Natural killer cell (primary cell): ENCODE measurements around the gene VN1R5. TPM values are rescaled to one million over a fixed set of nuclear protein-coding genes. Genes with fewer than 3 reads are reported as not detected.

Experiments used
- ATAC-seq, 3 donors: fragments of 150-1000 bp in 2 of 3; fragments of 200-7000 bp in 1 of 3; cut with Tn5 transposase; 1 replicate in 1 of 3; 2 replicates in 2 of 3; pipeline ENCODE4 v1.10.0; 2021; ENCODE audit warnings: mild to moderate bottlenecking in 2 of 3, moderate library complexity in 2 of 3
- DNase-seq, 2 donors: peaks; one replicate each; pipeline versions ENCODE4 v3.0.0 to v3.0.0-alpha.2; 2013 to 2021; ENCODE audit warnings: mixed read lengths in 1 of 2
- H3K27ac ChIP-seq: one replicate; pipeline ENCODE4 v1.5.1; 2013; ENCODE audit warnings: mild to moderate bottlenecking, low read length
- H3K27me3 ChIP-seq: one replicate; pipeline ENCODE4 v1.6.1; 2013; ENCODE audit warnings: low read length; ENCODE audit not compliant: control insufficient read depth, insufficient read depth
- H3K36me3 ChIP-seq: one replicate; pipeline ENCODE4 v1.6.1; 2013; ENCODE audit warnings: low read length; ENCODE audit not compliant: control insufficient read depth, insufficient read depth
- H3K4me1 ChIP-seq: one replicate; pipeline ENCODE4 v1.6.1; 2013; ENCODE audit warnings: low read length; ENCODE audit not compliant: control insufficient read depth, insufficient read depth
- H3K4me3 ChIP-seq: one replicate; pipeline ENCODE4 v1.5.1; 2013; ENCODE audit warnings: low read length
- H3K9me3 ChIP-seq: one replicate; pipeline ENCODE4 v1.6.1; 2013; ENCODE audit warnings: low read length; ENCODE audit not compliant: control insufficient read depth, insufficient read depth
- H3K27ac Mint-ChIP-seq, 2 donors: one replicate each; pipeline ENCODE4 v1.8.0; 2022; ENCODE audit warnings: mild to moderate bottlenecking in 2 of 2, mixed read lengths in 2 of 2, moderate library complexity in 1 of 2
- H3K27me3 Mint-ChIP-seq, 2 donors: one replicate each; pipeline ENCODE4 v1.8.0; 2022; ENCODE audit warnings: low read depth in 2 of 2, mixed read lengths in 2 of 2
- H3K36me3 Mint-ChIP-seq: one replicate; pipeline ENCODE4 v1.8.0; 2022; ENCODE audit warnings: mixed read lengths
- H3K4me1 Mint-ChIP-seq, 2 donors: one replicate each; pipeline ENCODE4 v1.8.0; 2022; ENCODE audit warnings: mixed read lengths in 2 of 2
- H3K4me3 Mint-ChIP-seq: one replicate; pipeline ENCODE4 v1.8.0; 2022; ENCODE audit warnings: mild to moderate bottlenecking, moderate library complexity, mixed read lengths
- H3K9me3 Mint-ChIP-seq, 2 donors: one replicate each; pipeline ENCODE4 v1.8.0; 2022; ENCODE audit warnings: mixed read lengths in 2 of 2
- CTCF ChIP-seq: fragments of 200-600 bp; IDR thresholded peaks from one replicate; pipeline ENCODE4 v1.8.0; 2022; ENCODE audit warnings: antibody characterized with exemption
- WGBS: methylation state at CpG from one replicate; pipeline ENCODE4 v1.1.7; 2013; ENCODE audit warnings: missing lambda C conversion rate; ENCODE audit not compliant: insufficient coverage; 5-methylcytosine and 5-hydroxymethylcytosine counted together
- intact Hi-C: fragments of 100-400 bp; cut with micrococcal nuclease; formaldehyde crosslinking; loops from one replicate; pipeline ENCODE4 v1.14.2; 2022
- total RNA-seq, 4 donors: library from RNA; stranded (reverse); fragments of 120-200 nt in 1 of 4; gene quantifications; one replicate each; pipeline versions ENCODE4 v1.2.3 to v1.2.4, GENCODE V29; 2013 to 2022

The VN1R5 gene
- total RNA-seq, 3 donors from 2014 or later (not counting 1 experiment from before 2014, with no cell fraction given): not detected

GRCh38 chr1:247274605-247275256 is 18.9 kb downstream of the VN1R5 start:
- no peak for TF ChIP-seq CTCF
- Mint-ChIP-seq H3K36me3 (peaks cover 10% of the 10 kb centered on the region), H3K4me1 (no peaks in the 10 kb centered on the region), H3K4me3 (no peak overlapping the region), H3K27me3 (no peaks in the 10 kb centered on the region), H3K9me3 (peaks cover 7 to 16% of the 10 kb centered on the region in 2 donors), H3K27ac (no peak overlapping the region)
- 90% methylated on average over 3 of the region's 3 CpGs for WGBS
- intact Hi-C loops: no loop called here
- DNase-seq (no peak), ATAC-seq (no peak)
- Histone ChIP-seq H3K27ac (no peak overlapping the region), H3K9me3 (peaks cover 3% of the 10 kb centered on the region), H3K27me3 (no peaks in the 10 kb centered on the region), H3K4me1 (no peaks in the 10 kb centered on the region), H3K4me3 (no peak overlapping the region), H3K36me3 (no peaks in the 10 kb centered on the region)

GRCh38 chr1:247277191-247277590 is 21.3 kb downstream of the VN1R5 start:
- no peaks in the 10 kb centered on the region for H3K27me3 ChIP-seq
- H3K36me3 Mint-ChIP-seq: no peaks in the 10 kb centered on the region
- peaks cover 0 to 9% of the 10 kb centered on the region in 2 donors for H3K9me3 Mint-ChIP-seq
- H3K4me3 Mint-ChIP-seq: no peak overlapping the region
- no peak overlapping the region for H3K27ac ChIP-seq
- DNase-seq: no peak
- no peaks in the 10 kb centered on the region for H3K27me3 Mint-ChIP-seq
- H3K9me3 ChIP-seq: no peaks in the 10 kb centered on the region
- H3K4me1 ChIP-seq: no peaks in the 10 kb centered on the region
- no peaks in the 10 kb centered on the region for H3K4me1 Mint-ChIP-seq
- no peak for TF ChIP-seq CTCF
- no peak overlapping the region for H3K27ac Mint-ChIP-seq
- ATAC-seq: no peak
- no peak overlapping the region for H3K4me3 ChIP-seq
- intact Hi-C loops: no loop called here
- no peaks in the 10 kb centered on the region for H3K36me3 ChIP-seq
- WGBS: 96% methylated on average over 2 of the region's 2 CpGs

- H3K27ac Mint-ChIP-seq: no peak overlapping the region
- no peak for TF ChIP-seq CTCF
- intact Hi-C loops: no loop called here
- no peak overlapping the region for H3K4me3 Mint-ChIP-seq
- no peaks in the 10 kb centered on the region for H3K36me3 Mint-ChIP-seq
- DNase-seq (no peak), ATAC-seq (no peak)
- H3K4me1 ChIP-seq: no peaks in the 10 kb centered on the region
- H3K4me1 Mint-ChIP-seq: no peaks in the 10 kb centered on the region
- no peak overlapping the region for H3K4me3 ChIP-seq
- H3K27me3 ChIP-seq: no peaks in the 10 kb centered on the region
- no peaks in the 10 kb centered on the region for H3K36me3 ChIP-seq
- H3K9me3 Mint-ChIP-seq: peaks cover 0 to 3% of the 10 kb centered on the region in 2 donors
- H3K27ac ChIP-seq: no peak overlapping the region
- H3K27me3 Mint-ChIP-seq: no peaks in the 10 kb centered on the region
- no peaks in the 10 kb centered on the region for H3K9me3 ChIP-seq
- WGBS: 86% methylated on average over 5 of the region's 5 CpGs
Measured at GRCh38 chr1:247281001-247281574, 25.2 kb downstream of the VN1R5 start.
